ENCODE results near the gene DPP7. TPM values are rescaled to one million over a fixed set of nuclear protein-coding genes. Genes with fewer than 3 reads are reported as not detected.

Gene DPP7
- total and polyA plus RNA-seq, 11 donors: 96.6 to 260 (median 119) TPM

- Histone ChIP-seq H3K4me1 (peaks cover 0 to 13% (median 5%) of the 10 kb centered on the region in 12 donors), H3K4me3 (peak overlapping the region in 5 of 12 donors; percentile 5 to 35 (median 17)), H3K36me3 (no peaks in the 10 kb centered on the region), H3K27ac (no peak overlapping the region), H3K27me3 (peaks cover 28 to 74% (median 63%) of the 10 kb centered on the region in 9 donors), H3K9me3 (no peaks in the 10 kb centered on the region)
- DNase-seq (peak in 3 of 5 donors; percentile 44 to 82 (median 51)), ATAC-seq (peak in 3 of 4 donors; percentile 53 to 81 (median 66))
- 1 to 3% (median 2%) methylated on average over 6 to 65 of the region's 65 CpGs for WGBS, 4 donors
- TF ChIP-seq CTCF (IDR thresholded peaks at IDR 0.05) (no peak), POLR2A (IDR thresholded peaks at IDR 0.05) (no peak)
- intact Hi-C loops (cut with DNase I): no loop called here
These were observed 42.2 kb upstream of the DPP7 start for GRCh38 chr9:137156567-137157375.

- no peak overlapping the region for H3K4me3 ChIP-seq
- H3K27ac ChIP-seq: no peak overlapping the region
- H3K4me1 ChIP-seq: peaks cover 0 to 10% (median 5%) of the 10 kb centered on the region in 12 donors
- 90 to 94% (median 92%) methylated on average over 7 of the region's 7 CpGs for WGBS, 4 donors
- H3K9me3 ChIP-seq: no peaks in the 10 kb centered on the region
- no peaks in the 10 kb centered on the region for H3K36me3 ChIP-seq
- TF ChIP-seq CTCF (IDR thresholded peaks at IDR 0.05): no peak
- TF ChIP-seq POLR2A (IDR thresholded peaks at IDR 0.05): no peak
- no peak for DNase-seq
- ATAC-seq: no peak
- intact Hi-C loops (cut with DNase I): no loop called here
- peaks cover 11 to 51% (median 28%) of the 10 kb centered on the region in 9 donors for H3K27me3 ChIP-seq
These were observed 38.4 kb upstream of the DPP7 start for GRCh38 chr9:137152844-137153405.

- ATAC-seq (peak in 2 of 4 donors; percentile 22 to 48), DNase-seq (no peak)
- peaks cover under 1 to 49% (median 15%) of the 10 kb centered on the region in 9 donors for H3K27me3 ChIP-seq
- H3K27ac ChIP-seq: no peak overlapping the region
- intact Hi-C loops (cut with DNase I): no loop called here
- no peak for TF ChIP-seq POLR2A (IDR thresholded peaks at IDR 0.05)
- no peaks in the 10 kb centered on the region for H3K36me3 ChIP-seq
- no peaks in the 10 kb centered on the region for H3K4me1 ChIP-seq
- 19 to 43% (median 38%) methylated on average over 33 to 34 of the region's 34 CpGs for WGBS, 4 donors
- H3K4me3 ChIP-seq: no peak overlapping the region
- H3K9me3 ChIP-seq: no peaks in the 10 kb centered on the region
These were observed 36.3 kb upstream of the DPP7 start for GRCh38 chr9:137150617-137151457.

- no peak for DNase-seq
These were observed 35.5 kb upstream of the DPP7 start for GRCh38 chr9:137149942-137150616.

More at GRCh38 chr9:137149942-137150616, 35.5 kb upstream of the DPP7 start:
- no peak overlapping the region for H3K27ac ChIP-seq
- no peak for ATAC-seq
- H3K9me3 ChIP-seq: no peaks in the 10 kb centered on the region
- intact Hi-C loops (cut with DNase I): loop anchor here in 1 of 10 donors (10.0 kb wide), 1 partner anchor 355 kb away; no protein-coding TSS in a partner anchor
- 40 to 59% (median 57%) methylated on average over 17 to 20 of the region's 20 CpGs for WGBS, 4 donors
- H3K36me3 ChIP-seq: no peaks in the 10 kb centered on the region
- peaks cover 0 to 46% (median 11%) of the 10 kb centered on the region in 9 donors for H3K27me3 ChIP-seq
- no peak for TF ChIP-seq POLR2A (IDR thresholded peaks at IDR 0.05)
- TF ChIP-seq CTCF (IDR thresholded peaks at IDR 0.05): no peak
- H3K4me1 ChIP-seq: no peaks in the 10 kb centered on the region
- H3K4me3 ChIP-seq: no peak overlapping the region
